Thymus (tissue), 11 donors: ENCODE data around the gene TCP11L2. TPM values are rescaled to one million over a fixed set of nuclear protein-coding genes. Genes with fewer than 3 reads are reported as not detected.

Experiments used
- DNase-seq, 9 donors: peaks; one replicate each; pipeline ENCODE4 v3.0.0-alpha.2; 2013; ENCODE audit warnings: low spot score in 9 of 9, low read depth in 6 of 9, missing footprints in 1 of 9
- H3K27ac ChIP-seq, 2 donors: one replicate each; pipeline ENCODE4 v1.5.1; 2013; ENCODE audit warnings: control low read depth in 1 of 2, low read depth in 1 of 2, low read length in 1 of 2, mild to moderate bottlenecking in 1 of 2, moderate library complexity in 1 of 2
- H3K27me3 ChIP-seq, 2 donors: one replicate each; pipeline ENCODE4 v1.5.1; 2013; ENCODE audit warnings: low read length in 1 of 2; ENCODE audit not compliant: control insufficient read depth in 2 of 2, insufficient read depth in 1 of 2
- H3K36me3 ChIP-seq, 2 donors: one replicate each; pipeline ENCODE4 v1.5.1; 2013; ENCODE audit warnings: low read length in 1 of 2, mild to moderate bottlenecking in 1 of 2, moderate library complexity in 1 of 2; ENCODE audit not compliant: control insufficient read depth in 2 of 2, insufficient read depth in 2 of 2
- H3K4me1 ChIP-seq, 2 donors: one replicate each; pipeline ENCODE4 v1.5.1; 2013; ENCODE audit warnings: low read length in 2 of 2; ENCODE audit not compliant: control insufficient read depth in 2 of 2, insufficient read depth in 2 of 2
- H3K4me3 ChIP-seq, 2 donors: one replicate each; pipeline ENCODE4 v1.5.1; 2013; ENCODE audit warnings: low read length in 2 of 2, control low read depth in 1 of 2, mild to moderate bottlenecking in 1 of 2
- H3K9me3 ChIP-seq, 2 donors: one replicate each; pipeline ENCODE4 v1.5.1; 2013; ENCODE audit warnings: low read length in 1 of 2, mild to moderate bottlenecking in 1 of 2; ENCODE audit not compliant: control insufficient read depth in 2 of 2, insufficient read depth in 1 of 2
- WGBS: extraction: QIAGEN DNeasy Blood & Tissue Kit; methylation state at CpG from one replicate; pipeline ENCODE4 v1.1.7; 2013; 5-methylcytosine and 5-hydroxymethylcytosine counted together
- polyA plus RNA-seq: library from polyadenylated mRNA; stranded (reverse); fragments of 200-250 nt; gene quantifications from one replicate; pipeline ENCODE4 v1.2.3, GENCODE V29; 2013
- total RNA-seq: library from RNA; stranded (reverse); fragments of 120-200 nt; gene quantifications from one replicate; pipeline ENCODE4 v1.2.4, GENCODE V29; 2013
- donor health status: healthy.

The TCP11L2 gene
- total and polyA plus RNA-seq, 2 donors, result 5.9 to 18.3 TPM

GRCh38 chr12:106300761-106301160, 1.8 kb upstream of the TCP11L2 start:
- no peak overlapping the region for H3K4me3 ChIP-seq
- H3K9me3 ChIP-seq, result no peaks in the 10 kb centered on the region
- H3K27ac ChIP-seq, result peak overlapping the region in 1 of 2 donors; percentile 92
- no peak for DNase-seq
- no peaks in the 10 kb centered on the region for H3K27me3 ChIP-seq
- 95% methylated on average over 1 of the region's 1 CpG for WGBS
- no peaks in the 10 kb centered on the region for H3K36me3 ChIP-seq
- H3K4me1 ChIP-seq, result peaks cover 13 to 21% of the 10 kb centered on the region in 2 donors

- 26% methylated on average over 1 of the region's 1 CpG for WGBS
- H3K27ac ChIP-seq, result peak overlapping the region; percentile 92 to 95
- no peaks in the 10 kb centered on the region for H3K9me3 ChIP-seq
- H3K27me3 ChIP-seq, result no peaks in the 10 kb centered on the region
- H3K4me1 ChIP-seq, result peaks cover 13 to 21% of the 10 kb centered on the region in 2 donors
- H3K4me3 ChIP-seq, result peak overlapping the region in 1 of 2 donors; percentile 89
- no peaks in the 10 kb centered on the region for H3K36me3 ChIP-seq
- DNase-seq, result no peak
Observed at GRCh38 chr12:106301241-106301610, 1.3 kb upstream of the TCP11L2 start.

- no peaks in the 10 kb centered on the region for H3K36me3 ChIP-seq
- H3K27ac ChIP-seq, result peak overlapping the region; percentile 92 to 95
- WGBS, result 2% methylated on average over 32 of the region's 32 CpGs
- peak; percentile 43 to 84 (median 55) for DNase-seq
- H3K4me1 ChIP-seq, result peaks cover 13 to 21% of the 10 kb centered on the region in 2 donors
- H3K4me3 ChIP-seq, result peak overlapping the region; percentile 67 to 89
- H3K9me3 ChIP-seq, result no peaks in the 10 kb centered on the region
- H3K27me3 ChIP-seq, result no peaks in the 10 kb centered on the region
Observed at GRCh38 chr12:106301611-106302321, 767 bp upstream of the TCP11L2 start.

GRCh38 chr12:106303202-106303820, 778 bp downstream of the TCP11L2 start:
- Histone ChIP-seq H3K27me3 (no peaks in the 10 kb centered on the region), H3K36me3 (no peaks in the 10 kb centered on the region), H3K4me1 (peaks cover 13 to 18% of the 10 kb centered on the region in 2 donors), H3K4me3 (peak overlapping the region; percentile 89 to 95), H3K9me3 (no peaks in the 10 kb centered on the region), H3K27ac (peak overlapping the region; percentile 95)
- WGBS, result 7% methylated on average over 28 of the region's 28 CpGs
- DNase-seq, result peak; percentile 41 to 92 (median 71)

- H3K36me3 ChIP-seq, result no peaks in the 10 kb centered on the region
- DNase-seq, result peak in 1 of 9 donors; percentile 20
- H3K27ac ChIP-seq, result peak overlapping the region in 1 of 2 donors; percentile 95
- no peaks in the 10 kb centered on the region for H3K9me3 ChIP-seq
- no peaks in the 10 kb centered on the region for H3K27me3 ChIP-seq
- H3K4me3 ChIP-seq, result peak overlapping the region; percentile 89 to 95
- peaks cover 13 to 18% of the 10 kb centered on the region in 2 donors for H3K4me1 ChIP-seq
- 82% methylated on average over 5 of the region's 5 CpGs for WGBS
Observed at GRCh38 chr12:106304001-106304421, 1.5 kb downstream of the TCP11L2 start.

- H3K36me3 ChIP-seq, result no peaks in the 10 kb centered on the region
- no peak overlapping the region for H3K4me3 ChIP-seq
- WGBS, result 97% methylated on average over 6 of the region's 6 CpGs
- H3K27ac ChIP-seq, result no peak overlapping the region
- peaks cover 13 to 18% of the 10 kb centered on the region in 2 donors for H3K4me1 ChIP-seq
- no peaks in the 10 kb centered on the region for H3K27me3 ChIP-seq
- DNase-seq, result no peak
- H3K9me3 ChIP-seq, result no peaks in the 10 kb centered on the region
Observed at GRCh38 chr12:106304797-106305196, 2.3 kb downstream of the TCP11L2 start.

GRCh38 chr12:106305376-106305775, 2.8 kb downstream of the TCP11L2 start:
- no peak for DNase-seq
- no peaks in the 10 kb centered on the region for H3K36me3 ChIP-seq
- H3K4me3 ChIP-seq, result no peak overlapping the region
- no peaks in the 10 kb centered on the region for H3K27me3 ChIP-seq
- H3K27ac ChIP-seq, result no peak overlapping the region
- 88% methylated on average over 5 of the region's 5 CpGs for WGBS
- H3K4me1 ChIP-seq, result peaks cover 13 to 18% of the 10 kb centered on the region in 2 donors
- H3K9me3 ChIP-seq, result no peaks in the 10 kb centered on the region

- no peak for DNase-seq
- 96% methylated on average over 1 of the region's 1 CpG for WGBS
- no peaks in the 10 kb centered on the region for H3K36me3 ChIP-seq
- peaks cover 10% of the 10 kb centered on the region in 2 donors for H3K4me1 ChIP-seq
- H3K27ac ChIP-seq, result no peak overlapping the region
- H3K27me3 ChIP-seq, result no peaks in the 10 kb centered on the region
- no peak overlapping the region for H3K4me3 ChIP-seq
- no peaks in the 10 kb centered on the region for H3K9me3 ChIP-seq
Observed at GRCh38 chr12:106307181-106307580, 4.6 kb downstream of the TCP11L2 start.

- Histone ChIP-seq H3K4me1 (peaks cover 10% of the 10 kb centered on the region in 2 donors), H3K36me3 (peaks cover 0 to 3% of the 10 kb centered on the region in 2 donors), H3K4me3 (no peak overlapping the region), H3K27ac (no peak overlapping the region), H3K9me3 (no peaks in the 10 kb centered on the region), H3K27me3 (no peaks in the 10 kb centered on the region)
- no peak for DNase-seq
- 93% methylated on average over 1 of the region's 1 CpG for WGBS
Observed at GRCh38 chr12:106308121-106308520, 5.6 kb downstream of the TCP11L2 start.
